ENCODE measurements around the gene FKBP9.
"Not testable (repeated sequence)": the region's sequence is repeated elsewhere in the genome, so short reads cannot be mapped to it uniquely, and the experiment has no call there.

The FKBP9 gene, protein sequence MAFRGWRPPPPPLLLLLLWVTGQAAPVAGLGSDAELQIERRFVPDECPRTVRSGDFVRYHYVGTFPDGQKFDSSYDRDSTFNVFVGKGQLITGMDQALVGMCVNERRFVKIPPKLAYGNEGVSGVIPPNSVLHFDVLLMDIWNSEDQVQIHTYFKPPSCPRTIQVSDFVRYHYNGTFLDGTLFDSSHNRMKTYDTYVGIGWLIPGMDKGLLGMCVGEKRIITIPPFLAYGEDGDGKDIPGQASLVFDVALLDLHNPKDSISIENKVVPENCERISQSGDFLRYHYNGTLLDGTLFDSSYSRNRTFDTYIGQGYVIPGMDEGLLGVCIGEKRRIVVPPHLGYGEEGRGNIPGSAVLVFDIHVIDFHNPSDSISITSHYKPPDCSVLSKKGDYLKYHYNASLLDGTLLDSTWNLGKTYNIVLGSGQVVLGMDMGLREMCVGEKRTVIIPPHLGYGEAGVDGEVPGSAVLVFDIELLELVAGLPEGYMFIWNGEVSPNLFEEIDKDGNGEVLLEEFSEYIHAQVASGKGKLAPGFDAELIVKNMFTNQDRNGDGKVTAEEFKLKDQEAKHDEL

DNA sequence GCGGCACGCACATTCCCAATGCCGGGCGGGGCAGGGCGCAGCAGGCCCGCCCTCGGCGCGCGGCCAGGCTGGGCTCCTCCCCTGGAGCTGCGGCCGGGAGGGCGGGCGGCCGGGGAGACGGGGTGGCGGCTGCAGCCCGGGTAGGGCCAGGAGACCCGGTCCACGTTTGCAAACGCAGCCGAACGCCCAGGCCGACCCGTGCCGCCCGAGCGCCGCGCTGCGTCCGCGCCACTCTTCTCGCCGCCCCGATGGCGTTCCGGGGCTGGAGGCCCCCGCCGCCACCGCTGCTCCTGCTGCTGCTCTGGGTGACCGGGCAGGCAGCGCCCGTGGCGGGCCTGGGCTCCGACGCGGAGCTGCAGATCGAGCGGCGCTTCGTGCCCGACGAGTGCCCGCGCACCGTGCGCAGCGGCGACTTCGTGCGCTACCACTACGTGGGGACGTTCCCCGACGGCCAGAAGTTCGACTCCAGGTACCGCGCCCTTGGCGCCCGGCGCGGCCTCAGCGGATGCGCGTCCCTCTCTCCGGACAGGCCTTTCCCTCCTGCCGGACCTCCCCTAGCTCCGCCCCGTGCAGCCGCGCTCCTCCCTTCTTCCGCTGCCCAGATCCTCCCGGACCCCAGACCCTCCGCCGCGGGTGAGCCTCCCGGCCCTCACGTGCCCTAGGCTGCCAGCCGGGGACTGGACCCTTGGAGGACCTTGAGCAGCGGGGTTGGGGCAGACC lies at the start of gene FKBP9:
TSS of gene FKBP9 (plus strand) at position 115 of the 720 bp plus-strand sequence. CDS start at position 249, 134 bp downstream.
- no peak for DNase-seq

DNA sequence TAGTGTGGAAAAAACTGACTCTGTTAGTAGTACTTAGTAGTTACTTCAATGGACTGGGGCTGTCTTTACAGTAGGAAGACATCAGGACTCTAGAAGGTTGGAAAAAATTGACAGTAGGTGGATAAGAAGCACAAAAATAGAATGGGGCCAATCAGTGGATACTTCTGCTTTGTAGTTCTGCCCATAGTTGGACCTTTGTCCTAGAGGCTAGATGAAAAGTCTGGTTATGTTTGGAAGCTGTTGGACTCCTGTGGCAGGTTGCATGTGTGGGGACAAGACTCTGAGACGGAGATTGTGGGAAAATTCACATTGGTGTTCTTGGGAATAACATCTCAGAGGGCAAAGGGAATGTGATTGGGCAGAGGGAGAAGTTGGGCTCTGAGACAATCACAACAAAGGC lies 47.0 kb upstream of the FKBP9 start:
- no peak for DNase-seq

DNA sequence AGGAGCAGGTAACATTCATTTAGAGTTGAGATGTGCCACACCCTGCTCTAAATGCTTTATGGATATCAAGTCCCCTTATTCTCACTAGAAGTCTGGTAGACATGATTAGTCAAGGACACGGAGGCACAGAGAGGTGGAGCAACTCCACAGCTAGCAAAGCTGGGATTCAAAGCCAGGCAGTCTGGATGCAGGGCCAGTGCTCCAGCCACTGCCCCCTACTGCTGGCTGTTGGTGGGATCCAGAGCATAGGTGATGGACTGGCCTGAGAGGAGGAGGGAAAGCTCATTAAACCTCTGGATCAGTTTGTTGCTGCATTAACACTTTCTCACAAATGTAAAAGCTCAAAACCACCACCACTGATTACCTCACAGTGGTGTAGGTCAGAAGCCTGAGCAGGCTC lies 43.1 kb upstream of the FKBP9 start:
- no peak for DNase-seq

DNA sequence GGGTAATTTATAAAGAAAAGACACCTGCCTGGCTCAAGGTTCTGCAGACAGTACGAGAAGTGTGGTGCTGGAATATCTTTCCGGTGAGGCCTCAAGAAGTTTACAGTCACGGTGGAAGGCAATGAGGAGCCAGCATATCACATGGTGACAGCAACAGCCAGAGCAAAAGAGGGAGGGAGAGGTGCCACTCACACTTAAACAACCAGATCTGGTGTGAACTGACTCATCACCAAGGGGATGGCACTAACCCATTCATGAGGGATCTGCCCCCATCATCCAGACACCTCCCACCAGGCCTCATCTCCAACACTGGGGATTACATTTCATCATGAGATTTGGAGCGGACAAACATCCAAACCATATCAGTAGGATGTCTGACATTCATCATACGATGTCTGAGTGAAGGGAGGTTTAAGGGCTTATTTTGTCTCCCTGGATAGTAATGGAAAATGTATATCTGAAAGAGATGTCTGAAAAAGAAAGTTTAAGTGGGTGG lies 42.2 kb upstream of the FKBP9 start:
- no peak for DNase-seq

DNA sequence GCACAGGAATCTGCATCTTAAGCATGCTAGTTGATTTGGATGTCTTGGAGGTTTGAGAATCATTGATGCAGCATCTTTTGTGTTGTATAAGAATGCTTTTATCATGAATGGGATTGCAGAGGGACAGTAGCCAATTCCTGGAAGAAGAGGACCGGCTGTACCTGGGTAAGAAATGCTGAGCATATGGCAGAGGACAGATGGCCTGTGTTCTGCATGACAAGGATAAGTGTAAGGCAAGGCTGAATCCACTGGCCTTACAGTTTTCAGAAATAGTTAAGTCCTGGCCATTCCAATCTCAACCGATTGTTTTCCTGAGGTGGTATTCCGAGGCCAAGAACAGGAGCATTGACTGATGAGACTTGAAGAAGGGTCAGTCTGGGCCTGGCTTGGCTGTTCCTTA lies 41.2 kb upstream of the FKBP9 start:
- DNase-seq, result no peak

DNA sequence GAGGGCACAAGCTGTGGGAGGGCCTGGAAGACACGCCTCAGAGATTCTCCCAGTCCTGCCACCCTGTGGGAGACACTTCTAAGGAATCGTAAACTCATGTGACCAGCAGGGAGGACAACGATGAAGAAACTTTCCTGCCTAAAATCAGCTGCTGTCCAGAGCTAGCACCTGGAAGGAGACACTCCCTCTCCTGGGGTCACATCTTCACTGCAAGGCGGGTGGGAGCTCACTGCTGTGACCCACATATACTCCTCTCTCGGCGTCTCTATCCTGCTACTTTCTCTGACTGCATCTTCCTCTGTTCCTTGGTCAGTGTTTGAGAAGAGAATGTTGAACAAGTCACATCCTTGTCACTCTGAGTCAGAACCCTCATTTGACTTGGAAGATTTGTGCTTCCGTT lies 40.2 kb upstream of the FKBP9 start:
- not testable (repeated sequence) for DNase-seq

DNA sequence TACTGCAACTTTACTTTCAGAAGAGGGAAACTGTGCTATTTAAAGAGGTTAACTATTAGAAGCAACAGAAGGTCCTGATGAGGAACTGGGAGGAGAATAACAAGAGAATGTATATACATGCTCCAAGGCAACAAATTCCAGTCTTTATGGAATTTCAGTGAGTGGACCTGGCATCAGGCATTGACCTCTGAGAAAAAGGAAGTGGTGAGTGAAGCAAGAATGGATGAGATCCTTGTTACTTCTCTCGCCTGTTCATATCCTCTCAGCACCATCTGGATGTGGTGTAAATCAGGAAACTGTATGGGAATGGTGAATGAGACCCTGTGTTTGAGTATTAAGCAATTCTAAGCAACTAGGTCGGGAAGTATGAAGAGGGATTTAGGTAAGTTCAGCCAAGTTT lies 35.3 kb upstream of the FKBP9 start:
- DNase-seq, result no peak

DNA sequence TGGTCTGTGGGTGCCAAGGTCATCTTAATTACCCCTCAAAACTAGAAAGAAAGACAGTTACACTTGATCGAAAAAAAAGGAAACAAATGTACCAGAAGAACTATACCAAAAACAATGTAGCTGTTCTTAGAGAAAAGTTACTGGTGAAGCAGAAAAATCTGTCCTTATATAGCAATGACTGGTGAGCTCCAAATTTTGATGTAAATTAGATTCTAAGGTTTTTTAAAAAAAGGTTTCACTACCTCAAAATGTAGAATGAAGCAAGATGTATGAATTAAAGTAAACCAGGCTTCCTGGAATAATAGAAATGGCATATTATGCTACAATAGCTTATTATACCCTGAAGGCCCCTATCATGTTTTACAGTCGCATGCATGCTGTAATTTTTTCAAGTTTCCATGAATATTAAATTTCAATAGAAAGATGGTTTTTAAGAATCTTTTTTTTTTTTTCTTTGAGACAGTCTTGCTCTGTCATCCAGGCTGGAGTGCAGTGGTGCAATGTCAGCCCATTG lies 28.4 kb upstream of the FKBP9 start:
- DNase-seq, result no peak

DNA sequence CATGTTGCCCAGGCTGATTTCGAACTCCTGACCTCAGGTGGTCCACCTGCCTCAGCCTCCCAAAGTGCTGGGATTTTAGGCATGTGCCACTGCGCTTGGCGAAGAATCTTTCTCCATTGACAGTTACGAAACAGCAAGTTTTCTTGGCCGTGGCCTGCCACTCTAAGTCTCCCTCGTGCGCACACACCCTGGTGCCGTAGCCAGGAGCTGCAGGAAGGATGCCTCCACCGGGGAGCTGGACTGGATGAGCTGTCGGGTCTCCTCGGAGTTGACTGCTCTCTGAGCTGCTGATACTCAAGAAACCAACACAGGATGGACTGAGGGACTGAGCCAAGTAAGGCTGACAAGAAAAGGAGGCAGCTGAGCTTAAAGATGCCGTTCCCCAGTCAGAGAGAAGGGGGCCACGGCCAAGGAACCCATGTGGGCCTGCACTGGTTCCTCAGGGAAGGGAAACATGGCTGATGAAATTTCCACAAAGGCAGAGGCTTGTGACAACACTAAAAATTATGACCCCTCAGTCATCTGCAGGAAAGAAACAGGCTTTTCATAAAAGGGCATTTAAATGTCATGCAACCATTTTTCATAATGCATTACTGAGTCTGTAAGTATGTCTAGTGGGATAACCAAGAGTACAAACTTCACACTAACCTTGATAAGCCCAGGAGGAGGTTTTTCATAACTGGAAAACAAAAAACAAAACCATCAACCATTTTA lies 27.7 kb upstream of the FKBP9 start:
- no peak for DNase-seq

DNA sequence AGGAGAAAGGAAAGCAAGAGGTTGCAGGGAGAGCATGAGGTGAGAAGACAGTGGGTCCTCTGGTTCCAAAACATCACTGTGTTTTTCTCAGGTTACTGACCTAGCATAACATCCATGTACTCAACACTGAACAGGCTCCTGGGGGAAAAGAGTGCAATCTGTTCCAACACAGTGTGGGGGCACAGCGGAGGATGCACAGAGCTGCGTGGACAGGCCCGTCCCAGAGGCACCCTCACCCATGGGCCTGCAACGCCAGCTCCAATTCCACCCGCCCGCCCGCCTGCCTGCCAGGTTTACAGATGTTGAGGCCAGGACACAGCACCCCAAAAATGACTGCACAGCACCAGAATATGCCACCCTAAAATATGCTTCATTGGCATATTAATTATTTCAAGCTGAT lies 26.9 kb upstream of the FKBP9 start:
- DNase-seq, result no peak

DNA sequence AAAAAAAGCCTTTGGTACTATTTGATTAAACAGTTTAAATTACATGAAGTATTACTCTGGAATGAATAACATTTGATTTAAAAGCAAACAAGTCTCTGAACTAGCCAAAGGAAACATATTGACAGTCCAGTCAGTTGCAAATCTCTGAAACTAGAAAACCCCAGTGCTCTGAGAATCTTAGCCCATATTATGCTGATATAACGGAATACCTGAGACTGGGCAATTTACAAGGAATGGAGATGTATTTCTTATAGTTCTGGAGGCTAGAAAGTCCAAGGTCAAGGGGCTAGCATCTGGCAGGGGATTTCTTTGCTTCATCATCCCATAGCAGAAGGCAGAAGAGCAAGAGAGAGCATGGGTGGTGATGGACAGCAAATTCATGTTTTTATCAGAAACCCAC lies 21.7 kb upstream of the FKBP9 start:
- DNase-seq, result no peak

DNA sequence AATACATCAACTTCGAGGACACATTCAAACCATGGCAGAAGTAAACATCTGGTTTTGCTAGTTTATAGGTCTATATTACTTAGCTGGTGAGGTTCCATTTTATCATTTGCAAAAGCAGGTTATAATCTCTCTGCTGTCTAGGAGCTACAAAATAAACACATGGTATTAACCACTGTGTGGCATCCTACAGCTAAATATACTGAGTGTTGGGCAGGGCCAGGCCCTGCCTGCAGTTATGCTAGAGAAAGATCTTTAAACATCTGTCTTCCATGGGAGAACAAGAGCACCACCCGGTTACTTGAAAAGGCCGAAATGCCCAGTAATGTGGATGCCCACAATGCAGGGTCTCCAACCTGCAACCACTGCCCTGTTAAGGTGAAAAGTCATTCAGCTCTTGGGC lies 20.6 kb upstream of the FKBP9 start:
- DNase-seq, result no peak

DNA sequence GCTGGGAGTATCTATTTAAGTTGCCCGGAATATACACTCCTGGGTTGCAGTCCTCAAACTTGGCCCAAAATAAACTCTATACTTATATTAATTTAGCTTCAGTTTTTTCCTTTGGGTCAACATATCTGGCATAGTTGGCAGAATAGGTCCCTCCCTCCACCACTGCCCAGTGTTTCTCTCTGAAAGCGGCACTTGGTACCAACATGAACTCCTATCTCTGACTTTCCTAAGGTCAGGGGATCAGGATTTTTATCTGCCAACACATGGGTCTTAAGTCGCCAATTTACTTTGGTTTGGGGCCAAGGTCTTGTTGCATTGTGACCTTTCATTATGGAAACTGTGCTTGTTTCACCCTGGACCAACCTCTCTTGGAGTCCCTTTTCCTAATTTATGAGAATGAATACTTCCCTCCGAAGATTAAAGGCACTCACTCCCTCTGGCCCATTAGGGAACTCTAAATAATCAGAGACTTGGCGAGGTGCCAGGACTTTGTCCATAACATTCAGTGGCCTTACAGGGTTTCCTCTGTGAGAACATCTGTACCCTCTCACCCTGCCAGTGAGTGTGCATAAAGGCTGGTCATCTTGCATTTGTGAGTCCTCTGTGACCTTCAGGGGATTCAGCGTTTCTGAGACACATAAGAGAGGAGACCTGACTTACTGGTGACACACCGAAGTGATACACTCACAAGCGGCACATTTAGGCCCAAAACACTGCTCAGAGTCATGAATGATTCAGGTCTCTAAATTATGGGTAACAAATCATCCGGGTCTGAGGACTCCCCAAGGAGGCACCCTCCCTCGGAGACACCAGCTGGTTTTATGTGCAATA lies 19.7 kb upstream of the FKBP9 start:
- DNase-seq, result no peak

DNA sequence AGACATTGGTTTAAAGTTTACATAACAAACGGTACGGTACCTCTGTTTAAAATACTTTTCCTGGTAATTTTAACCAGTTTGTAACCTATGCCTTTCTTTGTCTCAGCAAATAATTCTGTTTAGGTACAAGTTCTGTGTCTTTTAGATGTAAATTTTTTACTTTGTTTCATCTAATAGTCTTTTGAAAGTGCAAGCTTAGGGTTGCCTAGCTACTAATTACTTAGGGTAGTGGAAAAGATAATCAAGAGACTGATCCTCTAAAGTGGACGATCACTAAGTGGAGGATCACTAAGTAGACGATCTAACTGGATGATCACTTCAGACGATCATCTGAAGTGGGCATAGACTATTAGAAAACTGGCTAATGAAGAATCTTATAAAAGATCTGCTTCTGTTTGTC lies 16.1 kb upstream of the FKBP9 start:
- no peak for DNase-seq

DNA sequence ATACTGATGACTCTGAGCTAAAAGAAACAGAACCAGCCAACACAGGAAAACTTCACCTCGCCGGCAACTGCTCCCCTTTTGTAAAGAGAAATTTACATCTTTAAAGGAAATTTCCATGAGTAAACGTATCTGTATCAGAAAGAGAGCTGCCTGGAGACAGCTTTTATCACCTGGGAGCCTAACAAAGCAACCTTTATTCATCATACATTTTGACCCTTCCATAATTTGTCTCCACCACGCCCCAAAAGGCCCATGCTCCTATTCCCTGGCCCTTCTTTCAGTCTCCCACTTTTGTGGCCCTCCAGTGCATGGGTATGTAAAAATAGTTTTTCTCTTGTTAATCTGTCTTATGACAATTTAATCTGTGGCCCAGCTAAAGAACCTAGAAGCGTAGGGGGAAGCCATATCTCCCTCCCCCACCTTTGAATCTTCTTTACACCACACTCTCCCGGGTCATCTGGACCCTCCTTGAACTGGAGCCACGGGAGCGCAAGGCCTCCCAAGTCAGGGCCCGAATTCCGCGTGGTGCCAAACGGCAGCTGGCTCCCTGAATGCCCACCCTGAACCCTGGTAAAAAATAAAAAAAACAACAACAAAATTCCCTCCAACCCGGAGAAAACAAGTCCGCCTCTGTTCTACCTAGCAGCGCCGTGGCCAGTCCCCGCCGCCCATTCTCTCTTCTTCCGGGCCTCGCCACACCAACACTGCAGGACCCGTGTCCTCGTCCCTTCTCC lies 15.4 kb upstream of the FKBP9 start:
- DNase-seq, result no peak

DNA sequence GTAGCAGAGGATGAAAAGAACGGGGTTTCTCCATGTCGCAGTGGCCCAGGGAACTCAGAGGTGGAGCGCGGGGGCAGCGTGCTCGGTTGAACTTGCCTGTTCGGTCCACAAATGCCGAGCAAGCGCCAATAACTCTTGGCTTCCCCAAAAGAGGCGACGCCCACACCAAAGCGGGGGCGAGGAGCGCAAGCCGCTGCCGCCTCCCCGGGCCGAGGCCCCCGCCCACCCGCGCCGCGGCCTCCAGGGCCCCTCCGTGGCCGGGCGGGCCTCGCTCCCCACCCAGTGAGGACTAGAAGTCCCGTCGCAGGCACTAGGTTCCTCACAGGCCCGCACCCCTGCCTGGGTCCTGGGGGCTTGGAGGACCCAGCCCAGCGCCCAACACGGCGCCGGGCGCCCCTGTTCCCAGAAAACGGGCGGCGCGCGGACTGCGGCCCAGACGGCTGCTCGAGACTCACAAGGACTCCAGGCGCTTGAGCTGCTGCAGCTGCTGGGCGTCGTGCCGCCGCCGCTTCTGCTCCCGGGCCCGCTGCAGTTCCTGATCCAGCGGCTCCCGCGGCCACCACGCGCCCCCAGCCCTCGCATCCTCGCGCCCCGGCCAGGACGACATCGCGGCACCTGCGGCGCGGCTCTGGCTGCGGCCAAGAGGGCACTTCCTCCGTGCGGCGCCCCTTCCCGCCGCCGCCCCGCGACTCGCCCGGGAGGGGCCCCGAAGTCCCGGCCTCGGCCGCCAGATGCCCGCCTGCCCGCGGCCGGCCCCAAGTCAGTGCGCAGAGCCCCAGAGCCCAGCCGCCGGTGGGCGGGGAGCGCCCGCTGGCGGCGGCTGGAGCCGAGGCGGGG lies 14.6 kb upstream of the FKBP9 start:
- peak; percentile 71 for DNase-seq

DNA sequence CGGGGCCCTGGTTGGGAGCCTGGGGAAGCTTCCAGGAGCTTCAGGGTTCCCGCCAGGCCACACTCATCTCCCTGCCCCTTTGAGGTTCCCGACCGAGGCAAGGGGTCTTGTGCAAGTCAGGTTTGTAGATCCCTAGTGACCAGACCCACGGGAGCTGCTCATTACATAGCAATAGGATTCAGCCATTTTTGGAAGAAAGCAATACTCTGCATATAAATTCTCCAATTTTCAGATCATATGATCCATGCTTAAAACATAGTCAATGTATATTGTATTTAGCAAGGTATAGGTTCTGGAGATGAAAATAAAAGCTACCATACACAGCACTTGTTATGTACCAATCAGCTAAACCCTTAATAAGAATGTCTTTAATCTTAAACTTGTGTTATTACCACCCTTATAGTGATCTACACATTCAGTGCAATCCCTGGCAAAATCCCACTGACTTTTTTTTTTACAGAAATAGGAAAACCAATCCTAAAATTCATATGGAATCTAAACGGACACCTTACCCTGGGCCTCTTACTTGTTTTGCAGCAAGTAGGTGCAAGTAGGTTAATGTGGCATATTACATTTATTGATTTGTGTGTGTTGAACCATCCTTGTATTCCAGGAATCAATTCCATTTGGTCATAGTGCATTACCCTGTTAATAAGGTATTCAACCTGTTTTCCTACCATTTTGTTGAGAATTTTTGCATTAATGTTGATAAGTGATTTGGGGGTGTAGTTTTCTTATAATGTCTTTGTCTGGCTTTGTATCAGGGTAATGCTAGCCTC lies 13.8 kb upstream of the FKBP9 start:
- DNase-seq, result no peak

DNA sequence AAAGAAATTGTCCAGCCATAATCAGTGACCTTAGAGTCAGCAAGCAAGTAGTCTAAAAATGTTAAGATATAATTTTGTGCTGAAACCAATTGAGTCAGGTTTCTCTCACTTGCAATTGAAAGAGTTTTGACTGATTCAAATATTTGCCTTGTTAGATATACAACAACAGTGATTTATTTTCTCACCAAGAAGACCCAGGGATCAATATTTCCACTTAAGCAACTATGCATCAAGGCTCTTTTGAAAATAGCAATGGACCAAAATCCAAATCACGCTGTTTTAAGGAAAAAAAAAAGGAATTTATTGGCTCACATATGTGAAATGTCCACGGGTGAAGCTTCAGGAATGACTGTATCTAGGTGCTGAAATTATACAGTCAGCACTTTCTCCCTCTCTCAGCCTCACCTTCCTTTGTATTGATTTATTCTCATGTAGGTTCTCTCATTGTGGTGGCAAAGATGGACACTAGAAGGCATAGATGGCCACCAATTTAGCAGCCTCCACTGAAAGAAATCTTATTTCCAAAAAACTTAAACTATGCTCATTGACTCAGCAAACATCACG lies 9.7 kb upstream of the FKBP9 start:
- DNase-seq, result no peak

DNA sequence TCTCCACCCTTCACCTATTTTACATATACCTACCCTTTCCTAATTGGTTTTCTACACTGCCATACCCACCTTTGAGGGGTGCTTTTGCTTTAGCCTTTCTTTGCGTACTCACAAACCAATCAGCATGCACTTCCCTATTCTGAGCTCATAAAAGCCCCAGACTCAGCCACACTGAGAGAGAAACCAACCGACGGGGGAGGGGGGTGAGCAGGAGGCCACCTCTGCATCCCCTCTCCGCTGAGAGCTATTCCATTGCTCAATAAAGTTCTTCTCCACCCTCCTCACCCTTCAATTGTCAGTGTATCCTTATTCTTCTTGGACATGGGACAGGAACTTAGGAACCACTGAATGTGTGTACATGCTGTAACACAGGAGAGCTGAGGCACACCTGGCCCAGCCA lies 9.0 kb upstream of the FKBP9 start:
- no peak for DNase-seq
